ENCODE measurements around the gene PTGIS.

The PTGIS gene

GRCh38 chr20:49466114-49466912 is 101.6 kb downstream of the PTGIS start:
- H3K27ac ChIP-seq: no peak overlapping the region
- no peak for TF ChIP-seq ZFX (IDR thresholded peaks at IDR 0.05)
- TF ChIP-seq CTCF (conservative IDR thresholded peaks at IDR 0.05): no peak

GRCh38 chr20:49464556-49464955 is 103.4 kb downstream of the PTGIS start:
- TF ChIP-seq CTCF (conservative IDR thresholded peaks at IDR 0.05) (no peak), ZFX (IDR thresholded peaks at IDR 0.05) (no peak)
- H3K27ac ChIP-seq: no peak overlapping the region

- H3K27ac ChIP-seq: no peak overlapping the region
- TF ChIP-seq CTCF (conservative IDR thresholded peaks at IDR 0.05): no peak
- TF ChIP-seq ZFX (IDR thresholded peaks at IDR 0.05): no peak
These were observed 105.3 kb downstream of the PTGIS start for GRCh38 chr20:49462626-49463025.

GRCh38 chr20:49461894-49462620 is 105.9 kb downstream of the PTGIS start:
- TF ChIP-seq ZFX (IDR thresholded peaks at IDR 0.05) (no peak), CTCF (conservative IDR thresholded peaks at IDR 0.05) (no peak)
- H3K27ac ChIP-seq: no peak overlapping the region

- no peak for TF ChIP-seq ZFX (IDR thresholded peaks at IDR 0.05)
- TF ChIP-seq CTCF (conservative IDR thresholded peaks at IDR 0.05): no peak
- no peak overlapping the region for H3K27ac ChIP-seq
These were observed 107.0 kb downstream of the PTGIS start for GRCh38 chr20:49460916-49461315.

- TF ChIP-seq ZFX (IDR thresholded peaks at IDR 0.05) (no peak), CTCF (conservative IDR thresholded peaks at IDR 0.05) (no peak)
- H3K27ac ChIP-seq: no peak overlapping the region
These were observed 107.8 kb downstream of the PTGIS start for GRCh38 chr20:49460131-49460530.

GRCh38 chr20:49459684-49460083 is 108.3 kb downstream of the PTGIS start:
- TF ChIP-seq ZFX (IDR thresholded peaks at IDR 0.05): no peak
- no peak for TF ChIP-seq CTCF (conservative IDR thresholded peaks at IDR 0.05)
- no peak overlapping the region for H3K27ac ChIP-seq

All from C4-2B (cell line).